Small intestine (tissue), 7 donors: ENCODE data around the gene NR3C1. TPM values are rescaled to one million over a fixed set of nuclear protein-coding genes. Genes with fewer than 3 reads are reported as not detected.
A peak's percentile ranks its signal among the peaks of the same experiment; 100 is the strongest.

Source experiments
- DNase-seq, 2 donors: peaks; one replicate each; pipeline versions ENCODE4 v3.0.0 to v3.0.0-alpha.2; 2013
- FAIRE-seq: peaks from 2 replicates; lab custom pipeline; 2012; peaks lifted over from hg19 to GRCh38; lab: Jason Lieb, UNC
- H3K27ac ChIP-seq, 3 donors: one replicate each; pipeline ENCODE4 v1.5.1; 2013; ENCODE audit warnings: low read length in 2 of 3, mild to moderate bottlenecking in 2 of 3, control low read depth in 1 of 3, inconsistent platforms in 1 of 3, low read depth in 1 of 3, moderate library complexity in 1 of 3
- H3K27me3 ChIP-seq, 3 donors: one replicate each; pipeline ENCODE4 v1.6.1; 2013; ENCODE audit warnings: low read length in 3 of 3, inconsistent platforms in 1 of 3; ENCODE audit not compliant: control insufficient read depth in 3 of 3, insufficient read depth in 3 of 3
- H3K36me3 ChIP-seq, 3 donors: one replicate each; pipeline ENCODE4 v1.6.1; 2013; ENCODE audit warnings: low read length in 3 of 3, inconsistent platforms in 1 of 3, low read depth in 1 of 3, mild to moderate bottlenecking in 1 of 3, moderate library complexity in 1 of 3; ENCODE audit not compliant: control insufficient read depth in 3 of 3, insufficient read depth in 2 of 3
- H3K4me1 ChIP-seq, 3 donors: one replicate each; pipeline ENCODE4 v1.6.1; 2013; ENCODE audit warnings: low read length in 2 of 3, inconsistent platforms in 1 of 3, low read depth in 1 of 3, mild to moderate bottlenecking in 1 of 3, moderate library complexity in 1 of 3; ENCODE audit not compliant: control insufficient read depth in 3 of 3, insufficient read depth in 2 of 3
- H3K4me3 ChIP-seq, 3 donors: one replicate each; pipeline ENCODE4 v1.5.1; 2013; ENCODE audit warnings: low read length in 3 of 3, control low read depth in 1 of 3, inconsistent platforms in 1 of 3, low read depth in 1 of 3, mild to moderate bottlenecking in 1 of 3, moderate library complexity in 1 of 3
- H3K9me3 ChIP-seq, 2 donors: one replicate each; pipeline ENCODE4 v1.6.1; 2013; ENCODE audit warnings: low read depth in 1 of 2, low read length in 1 of 2; ENCODE audit not compliant: control insufficient read depth in 2 of 2, insufficient read depth in 1 of 2
- WGBS, 3 donors: extraction: QIAGEN DNeasy Blood & Tissue Kit; methylation state at CpG; one replicate each; pipeline ENCODE4 v1.1.7; 2013; 5-methylcytosine and 5-hydroxymethylcytosine counted together
- polyA plus RNA-seq, 4 donors: library from polyadenylated mRNA; stranded (reverse) in 3 of 4; unstranded in 1 of 4; fragments of 200-250 nt in 3 of 4; fragments of 120-200 nt in 1 of 4; gene quantifications; one replicate each; pipeline versions ENCODE4 v1.2.1 to v1.2.3, GENCODE V29; 2013
- donor health status: healthy with polysubstance abuse.
- donor health status: control.
- donor health status: control.
- donor health status: Bipolar disorder and iron deficiency.
- donor health status: healthy.

Gene NR3C1
- polyA plus RNA-seq, 4 donors: 13.7 to 32.2 (median 16.8) TPM

- Histone ChIP-seq H3K9me3 (no peaks in the 10 kb centered on the region), H3K27ac (peak overlapping the region in 1 of 3 donors; percentile 11), H3K4me3 (peak overlapping the region in 1 of 3 donors; percentile 8), H3K4me1 (peaks cover 0 to 8% (median 0%) of the 10 kb centered on the region in 3 donors), H3K27me3 (peaks cover 0 to 4% (median 0%) of the 10 kb centered on the region in 3 donors), H3K36me3 (peaks cover 0 to 6% (median 0%) of the 10 kb centered on the region in 3 donors)
- 54 to 79% (median 66%) methylated on average over 8 of the region's 8 CpGs for WGBS, 3 donors
- DNase-seq (no peak), FAIRE-seq (no peak)
Observed at GRCh38 chr5:143398451-143399237, 4.8 kb downstream of the NR3C1 start.

GRCh38 chr5:143398053-143398355, 5.5 kb downstream of the NR3C1 start:
- Histone ChIP-seq H3K27me3 (peaks cover 0 to 4% (median 0%) of the 10 kb centered on the region in 3 donors), H3K27ac (no peak overlapping the region), H3K4me1 (peaks cover 0 to 8% (median 0%) of the 10 kb centered on the region in 3 donors), H3K4me3 (no peak overlapping the region), H3K36me3 (peaks cover 0 to 6% (median 0%) of the 10 kb centered on the region in 3 donors), H3K9me3 (no peaks in the 10 kb centered on the region)
- FAIRE-seq: no peak
- DNase-seq: no peak
- WGBS, 3 donors: 57 to 90% (median 68%) methylated on average over 2 of the region's 2 CpGs

- FAIRE-seq (no peak), DNase-seq (no peak)
- Histone ChIP-seq H3K36me3 (peaks cover 0 to 6% (median 0%) of the 10 kb centered on the region in 3 donors), H3K9me3 (no peaks in the 10 kb centered on the region), H3K27ac (no peak overlapping the region), H3K4me1 (peaks cover 0 to 8% (median 0%) of the 10 kb centered on the region in 3 donors), H3K27me3 (peaks cover 0 to 4% (median 0%) of the 10 kb centered on the region in 3 donors), H3K4me3 (peak overlapping the region in 1 of 3 donors; percentile 30)
- 80 to 96% (median 90%) methylated on average over 2 of the region's 2 CpGs for WGBS, 3 donors
Observed at GRCh38 chr5:143397302-143398052, 6.0 kb downstream of the NR3C1 start.

GRCh38 chr5:143396353-143396940, 7.0 kb downstream of the NR3C1 start:
- DNase-seq (no peak), FAIRE-seq (no peak)
- Histone ChIP-seq H3K27me3 (peaks cover 0 to 4% (median 0%) of the 10 kb centered on the region in 3 donors), H3K9me3 (no peaks in the 10 kb centered on the region), H3K36me3 (peaks cover 0 to 6% (median 0%) of the 10 kb centered on the region in 3 donors), H3K4me1 (peaks cover 0 to 8% (median 0%) of the 10 kb centered on the region in 3 donors), H3K27ac (no peak overlapping the region), H3K4me3 (no peak overlapping the region)
- 65 to 83% (median 74%) methylated on average over 5 of the region's 5 CpGs for WGBS, 3 donors

- WGBS, 3 donors: 37 to 53% (median 48%) methylated on average over 2 of the region's 2 CpGs
- Histone ChIP-seq H3K27me3 (peaks cover 0 to 4% (median 0%) of the 10 kb centered on the region in 3 donors), H3K4me1 (peaks cover 0 to 8% (median 0%) of the 10 kb centered on the region in 3 donors), H3K36me3 (peaks cover 0 to 6% (median 0%) of the 10 kb centered on the region in 3 donors), H3K4me3 (no peak overlapping the region), H3K27ac (no peak overlapping the region), H3K9me3 (no peaks in the 10 kb centered on the region)
- peak; percentile 39 for FAIRE-seq
- DNase-seq: no peak
Observed at GRCh38 chr5:143395638-143396352, 7.7 kb downstream of the NR3C1 start.

- H3K36me3 ChIP-seq: no peaks in the 10 kb centered on the region
- DNase-seq: no peak
- H3K4me3 ChIP-seq: no peak overlapping the region
- no peaks in the 10 kb centered on the region for H3K27me3 ChIP-seq
- H3K9me3 ChIP-seq: no peaks in the 10 kb centered on the region
- no peak for FAIRE-seq
- 65 to 74% (median 69%) methylated on average over 1 of the region's 1 CpG for WGBS, 3 donors
- H3K4me1 ChIP-seq: no peaks in the 10 kb centered on the region
- no peak overlapping the region for H3K27ac ChIP-seq
Observed at GRCh38 chr5:143393524-143393923, 10.0 kb downstream of the NR3C1 start.

- no peak overlapping the region for H3K4me3 ChIP-seq
- peaks cover 0 to 1% of the 10 kb centered on the region in 2 donors for H3K9me3 ChIP-seq
- FAIRE-seq (no peak), DNase-seq (no peak)
- 74 to 89% (median 84%) methylated on average over 2 of the region's 2 CpGs for WGBS, 3 donors
- H3K27me3 ChIP-seq: no peaks in the 10 kb centered on the region
- no peaks in the 10 kb centered on the region for H3K4me1 ChIP-seq
- no peaks in the 10 kb centered on the region for H3K36me3 ChIP-seq
- H3K27ac ChIP-seq: no peak overlapping the region
Observed at GRCh38 chr5:143390941-143391340, 12.5 kb downstream of the NR3C1 start.

- no peak overlapping the region for H3K27ac ChIP-seq
- H3K4me1 ChIP-seq: no peaks in the 10 kb centered on the region
Observed at GRCh38 chr5:143390258-143390657, 13.2 kb downstream of the NR3C1 start.

More at GRCh38 chr5:143390258-143390657, 13.2 kb downstream of the NR3C1 start:
- no peaks in the 10 kb centered on the region for H3K27me3 ChIP-seq
- no peak overlapping the region for H3K4me3 ChIP-seq
- FAIRE-seq (no peak), DNase-seq (no peak)
- peaks cover 0 to 3% (median 0%) of the 10 kb centered on the region in 3 donors for H3K36me3 ChIP-seq
- H3K9me3 ChIP-seq: peaks cover 0 to 8% of the 10 kb centered on the region in 2 donors
